ENCODE data around the gene UNK. TPM values are rescaled to one million over a fixed set of nuclear protein-coding genes. Genes with fewer than 3 reads are reported as not detected.
"Not testable (repeated sequence)": the region's sequence is repeated elsewhere in the genome, so short reads cannot be mapped to it uniquely, and the experiment has no call there.

The UNK gene
- polyA plus RNA-seq, 1 donor = 30.9 TPM

- DNase-seq = no peak
Measured at GRCh38 chr17:75838410-75838809, 53.8 kb downstream of the UNK start.

- DNase-seq = no peak
Measured at GRCh38 chr17:75839942-75840798, 55.6 kb downstream of the UNK start.

GRCh38 chr17:75840799-75841164, 56.2 kb downstream of the UNK start:
- DNase-seq = no peak

GRCh38 chr17:75842411-75842810, 57.8 kb downstream of the UNK start:
- DNase-seq = no peak

- no peak for DNase-seq
Measured at GRCh38 chr17:75842963-75843576, 58.5 kb downstream of the UNK start.

- no peak for DNase-seq
Measured at GRCh38 chr17:75843577-75844529, 59.2 kb downstream of the UNK start, which contains the start of gene UNC13D. UNC13D (minus strand) TSS chr17:75844404; CDS start chr17:75844337, 67 bp downstream.

- DNase-seq = no peak
Measured at GRCh38 chr17:75844530-75845057, 60.0 kb downstream of the UNK start.

- DNase-seq = peak; percentile 36
Measured at GRCh38 chr17:75845058-75845711, 60.6 kb downstream of the UNK start.

- DNase-seq = no peak
Measured at GRCh38 chr17:75845933-75846691, 61.5 kb downstream of the UNK start.

- DNase-seq = no peak
Measured at GRCh38 chr17:75846692-75847613, 62.3 kb downstream of the UNK start.

GRCh38 chr17:75847614-75848522, 63.3 kb downstream of the UNK start:
- no peak for DNase-seq

- DNase-seq = peak; percentile 41
Measured at GRCh38 chr17:75848523-75849278, 64.1 kb downstream of the UNK start.

- DNase-seq = no peak
Measured at GRCh38 chr17:75849279-75849646, 64.7 kb downstream of the UNK start.

- no peak for DNase-seq
Measured at GRCh38 chr17:75849724-75850123, 65.1 kb downstream of the UNK start.

- DNase-seq = no peak
Measured at GRCh38 chr17:75850928-75851692, 66.5 kb downstream of the UNK start.

GRCh38 chr17:75851693-75851991, 67.0 kb downstream of the UNK start:
- not testable (repeated sequence) for DNase-seq

GRCh38 chr17:75853433-75853832, 68.8 kb downstream of the UNK start:
- DNase-seq = no peak
